C4-2B (cell line): ENCODE results near the gene RBM42.

Experiments
- CTCF ChIP-seq: fragments of 450-650 bp; conservative IDR thresholded peaks from 2 replicates; pipeline ENCODE4 v1.5.1; 2017; ENCODE audit warnings: mild to moderate bottlenecking
- ZFX ChIP-seq: fragments of 450-650 bp; IDR thresholded peaks from 2 replicates; pipeline ENCODE4 v1.6.1; 2017

- TF ChIP-seq CTCF, result no peak
- TF ChIP-seq ZFX, result no peak
Observed at GRCh38 chr19:35663981-35664380, 35.1 kb downstream of the RBM42 start.
